ENCODE measurements around the gene OR4D1.
A peak's percentile ranks its signal among the peaks of the same experiment; 100 is the strongest.
"Not testable (repeated sequence)": the region's sequence is repeated elsewhere in the genome, so short reads cannot be mapped to it uniquely, and the experiment has no call there.

OR4D1 gene

GRCh38 chr17:58147930-58148434 is at the start of gene OR4D1:
Gene OR4D1 (plus strand): TSS chr17:58148384. CDS start chr17:58155154, 6,770 bp downstream.
- peaks cover 18% of the 10 kb centered on the region for H3K27me3 Mint-ChIP-seq
- H3K9me3 Mint-ChIP-seq: peaks cover 20% of the 10 kb centered on the region
- H3K4me1 Mint-ChIP-seq: peaks cover 5% of the 10 kb centered on the region
- H3K27ac Mint-ChIP-seq: no peak within 1 kb of the TSS
- peaks cover 7% of the 10 kb centered on the region for H3K36me3 Mint-ChIP-seq
- ATAC-seq (ENCODE audit: low read depth) (no peak), DNase-seq (ENCODE audit: low spot score in 2 of 2) (no peak)
- no peak within 1 kb of the TSS for H3K4me3 Mint-ChIP-seq

DNA sequence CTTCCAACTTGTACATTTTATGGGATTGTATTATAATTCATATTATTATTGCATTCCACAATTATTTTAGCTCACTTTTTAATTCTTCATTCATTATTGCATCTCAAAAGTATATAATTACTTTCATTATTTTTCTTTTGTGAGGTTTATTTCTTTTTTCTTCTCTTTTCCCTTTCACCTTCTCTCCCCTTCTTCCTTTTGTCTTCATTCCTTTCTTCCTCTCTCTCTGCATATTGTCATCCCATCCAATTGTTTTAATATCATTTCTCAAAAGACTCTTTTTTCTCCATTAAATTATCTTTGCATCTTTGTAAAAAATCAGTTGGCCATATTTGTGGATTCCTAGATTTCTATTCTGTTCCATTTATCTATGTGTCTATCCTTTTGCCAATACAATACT is 47.7 kb upstream of the OR4D1 start:
- DNase-seq (ENCODE audit: low spot score in 2 of 2): no peak
- H3K27me3 Mint-ChIP-seq: no peaks in the 10 kb centered on the region
- H3K4me1 Mint-ChIP-seq: peaks cover 2% of the 10 kb centered on the region
- no peak overlapping the region for H3K27ac Mint-ChIP-seq
- no peak overlapping the region for H3K4me3 Mint-ChIP-seq
- ATAC-seq (ENCODE audit: low read depth): no peak
- no peaks in the 10 kb centered on the region for H3K36me3 Mint-ChIP-seq
- H3K9me3 Mint-ChIP-seq: no peaks in the 10 kb centered on the region

DNA sequence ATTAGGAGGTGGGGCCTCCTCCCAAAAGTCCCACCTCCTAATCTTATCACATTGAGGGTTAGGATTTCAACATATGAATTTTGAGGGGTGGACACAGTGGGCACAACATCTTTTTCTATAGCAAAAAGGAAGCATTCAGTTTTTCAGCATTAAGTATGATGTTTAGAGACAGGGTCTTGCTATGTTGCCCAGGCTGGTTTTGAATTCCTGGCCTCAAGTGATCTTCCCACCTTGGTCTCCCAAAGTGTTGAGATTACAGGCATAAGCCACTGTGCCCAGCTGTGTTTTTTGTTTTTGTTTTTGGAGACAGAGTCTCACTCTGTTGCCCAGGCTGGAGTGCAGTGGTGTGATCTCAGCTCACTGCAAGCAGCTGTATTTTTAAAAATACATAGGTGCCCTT is 46.3 kb upstream of the OR4D1 start:
- not testable (repeated sequence) for H3K4me3 Mint-ChIP-seq; H3K36me3 Mint-ChIP-seq; H3K27ac Mint-ChIP-seq; H3K27me3 Mint-ChIP-seq; ATAC-seq (ENCODE audit: low read depth); H3K9me3 Mint-ChIP-seq; H3K4me1 Mint-ChIP-seq; DNase-seq (ENCODE audit: low spot score in 2 of 2)

DNA sequence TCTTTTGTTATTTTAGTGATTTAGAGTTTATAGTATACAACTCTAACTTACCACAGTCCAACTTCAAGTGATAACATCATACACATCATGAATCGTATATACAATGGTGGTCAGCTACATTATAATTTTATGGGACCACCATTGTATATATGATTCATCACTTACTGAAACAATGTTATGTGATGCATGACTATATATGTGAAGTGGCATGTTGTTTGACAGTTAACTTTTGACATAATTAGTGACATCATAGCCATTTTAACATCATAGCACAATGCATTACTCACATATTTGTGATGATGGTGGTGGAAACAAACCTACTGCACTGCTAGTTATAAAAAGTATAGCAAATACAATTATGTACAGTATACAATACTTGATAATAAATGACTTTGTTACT is 43.1 kb upstream of the OR4D1 start:
- Mint-ChIP-seq H3K4me3 (no peak overlapping the region), H3K27me3 (no peaks in the 10 kb centered on the region), H3K9me3 (no peaks in the 10 kb centered on the region), H3K36me3 (no peaks in the 10 kb centered on the region), H3K27ac (no peak overlapping the region), H3K4me1 (no peaks in the 10 kb centered on the region)
- ATAC-seq (ENCODE audit: low read depth) (no peak), DNase-seq (ENCODE audit: low spot score in 2 of 2) (no peak)

DNA sequence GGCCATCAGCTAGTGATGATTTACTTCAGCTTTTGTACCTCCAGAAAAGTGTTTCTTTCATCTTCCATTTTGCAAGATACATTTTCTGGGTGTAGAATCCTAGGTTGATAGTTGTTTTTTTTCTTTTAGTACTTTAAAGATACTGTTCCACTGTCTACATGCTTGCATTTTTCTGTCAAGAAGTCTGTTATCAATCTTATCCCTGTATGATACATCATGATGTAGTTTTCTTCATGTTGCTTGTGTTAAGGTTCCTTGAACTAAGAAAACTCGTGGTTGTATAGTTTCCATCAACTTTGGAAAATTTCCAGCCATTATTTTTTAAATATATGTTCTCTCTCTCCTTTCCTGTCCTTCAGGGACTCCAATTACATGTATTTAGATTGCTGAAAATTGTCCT is 40.9 kb upstream of the OR4D1 start:
- Mint-ChIP-seq H3K4me3 (no peak overlapping the region), H3K27ac (no peak overlapping the region), H3K27me3 (peaks cover 2% of the 10 kb centered on the region), H3K9me3 (no peaks in the 10 kb centered on the region), H3K36me3 (no peaks in the 10 kb centered on the region), H3K4me1 (no peaks in the 10 kb centered on the region)
- no peak for ATAC-seq (ENCODE audit: low read depth)
- DNase-seq (ENCODE audit: low spot score in 2 of 2): no peak

DNA sequence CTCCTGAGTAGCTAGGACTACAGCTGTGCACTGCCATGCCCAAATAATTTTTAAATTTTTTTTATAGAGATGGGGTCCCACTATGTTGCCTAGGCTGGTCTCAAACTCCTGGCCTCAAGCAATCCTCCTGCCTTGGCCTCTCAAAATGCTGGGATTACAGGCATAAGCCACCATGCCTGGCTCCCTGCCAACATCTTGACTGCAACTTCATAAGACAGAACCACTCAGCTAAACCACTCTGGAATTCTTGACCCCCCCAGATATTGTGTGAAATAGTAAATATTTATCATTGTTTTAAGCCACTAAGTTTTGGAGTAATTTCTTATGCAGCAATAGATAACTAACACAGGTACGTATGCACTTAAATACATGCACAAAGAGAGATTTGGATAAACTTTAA is 39.0 kb upstream of the OR4D1 start:
- no peak for DNase-seq (ENCODE audit: low spot score in 2 of 2)
- Mint-ChIP-seq H3K36me3 (no peaks in the 10 kb centered on the region), H3K4me3 (no peak overlapping the region), H3K27ac (no peak overlapping the region), H3K4me1 (peaks cover 2% of the 10 kb centered on the region), H3K9me3 (no peaks in the 10 kb centered on the region), H3K27me3 (peaks cover 4% of the 10 kb centered on the region)
- no peak for ATAC-seq (ENCODE audit: low read depth)

- DNase-seq (ENCODE audit: low spot score in 2 of 2) (no peak), ATAC-seq (ENCODE audit: low read depth) (no peak)
- Mint-ChIP-seq H3K27me3 (peaks cover 5% of the 10 kb centered on the region), H3K4me1 (peaks cover 2% of the 10 kb centered on the region), H3K4me3 (no peak overlapping the region), H3K27ac (no peak overlapping the region), H3K9me3 (no peaks in the 10 kb centered on the region), H3K36me3 (no peaks in the 10 kb centered on the region)
Observed at GRCh38 chr17:58110012-58110411, 38.2 kb upstream of the OR4D1 start.

DNA sequence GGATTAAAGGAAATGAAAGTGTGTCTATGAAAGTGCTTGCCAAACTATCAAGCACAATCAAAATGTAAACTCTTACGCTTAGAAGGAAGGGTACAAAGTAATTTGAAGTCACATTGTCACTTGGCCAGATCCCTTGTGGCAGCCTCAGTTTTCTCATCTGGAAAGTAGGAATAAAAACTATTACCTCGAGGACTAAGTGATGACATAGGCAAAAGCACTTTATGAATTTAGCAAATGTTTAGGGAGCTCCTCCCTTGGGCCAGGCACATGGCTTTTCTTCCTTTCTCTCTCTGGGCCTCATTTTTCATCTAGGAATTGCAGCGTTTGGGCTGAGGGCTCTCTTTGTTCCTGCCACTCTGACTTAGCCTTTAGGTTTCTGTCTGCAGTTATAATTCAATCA is 36.5 kb upstream of the OR4D1 start:
- Mint-ChIP-seq H3K9me3 (no peaks in the 10 kb centered on the region), H3K4me3 (no peak overlapping the region), H3K4me1 (peaks cover 2% of the 10 kb centered on the region), H3K27me3 (peaks cover 8% of the 10 kb centered on the region), H3K27ac (no peak overlapping the region), H3K36me3 (no peaks in the 10 kb centered on the region)
- DNase-seq (ENCODE audit: low spot score in 2 of 2) (no peak), ATAC-seq (ENCODE audit: low read depth) (no peak)

DNA sequence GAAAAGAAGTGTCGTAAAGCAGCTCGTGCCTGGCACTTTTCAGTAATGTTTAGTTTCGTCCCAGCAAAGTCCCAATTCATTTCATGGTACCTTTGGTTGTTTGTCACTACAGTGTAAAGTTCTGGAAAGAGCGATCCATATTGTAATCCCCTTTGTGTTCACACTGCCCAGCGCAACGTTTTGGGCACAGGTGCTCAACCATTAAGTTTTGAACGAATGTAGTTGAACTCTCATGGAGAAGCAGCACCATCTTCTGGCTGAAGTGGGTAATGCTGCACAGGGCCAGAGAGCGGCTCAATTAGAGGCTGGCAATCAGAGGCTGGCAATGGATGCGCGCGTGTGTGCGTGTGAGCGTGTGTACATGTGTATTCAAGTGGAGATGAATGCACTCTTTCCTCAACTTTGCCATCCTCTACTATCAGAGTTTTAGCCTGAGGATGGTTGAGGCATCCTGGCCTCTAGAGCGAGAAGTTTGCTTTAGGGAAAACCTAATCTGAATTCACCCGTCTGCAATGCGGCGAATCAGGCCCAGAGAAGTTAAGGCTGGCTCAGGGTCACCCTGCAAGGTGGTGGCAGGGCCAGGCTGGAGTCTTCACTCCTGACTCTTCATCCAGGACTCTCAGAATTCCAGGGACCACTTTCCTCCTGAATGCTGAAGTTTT is 35.1 kb upstream of the OR4D1 start:
- H3K27me3 Mint-ChIP-seq: peaks cover 17% of the 10 kb centered on the region
- H3K9me3 Mint-ChIP-seq: no peaks in the 10 kb centered on the region
- no peak overlapping the region for H3K27ac Mint-ChIP-seq

DNA sequence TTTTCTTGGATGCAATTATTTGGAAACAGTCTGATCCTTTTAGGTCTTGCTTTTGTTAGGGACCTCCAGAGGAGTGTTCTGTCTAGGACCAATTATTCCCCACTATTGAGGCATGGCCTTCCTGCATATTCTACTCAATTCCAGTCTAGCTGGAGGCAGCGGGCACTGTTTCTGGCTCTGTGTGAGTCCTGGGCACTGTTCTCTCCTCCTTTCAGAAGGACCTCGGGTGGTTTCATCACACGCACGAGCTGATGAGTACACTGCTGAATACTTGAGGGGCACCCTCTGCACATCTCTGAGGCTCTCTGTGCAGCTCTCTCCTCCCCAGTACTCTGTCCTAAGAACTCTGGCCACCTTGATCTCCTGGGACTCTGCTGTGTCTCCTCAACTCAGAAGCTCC is 34.2 kb upstream of the OR4D1 start:
- DNase-seq (ENCODE audit: low spot score in 2 of 2) (no peak), ATAC-seq (ENCODE audit: low read depth) (no peak)
- Mint-ChIP-seq H3K9me3 (no peaks in the 10 kb centered on the region), H3K27ac (no peak overlapping the region), H3K4me3 (no peak overlapping the region), H3K27me3 (peaks cover 20% of the 10 kb centered on the region), H3K36me3 (no peaks in the 10 kb centered on the region), H3K4me1 (peaks cover 5% of the 10 kb centered on the region)

More for the DNA sequence above, 35.1 kb upstream of the OR4D1 start:
- H3K4me1 Mint-ChIP-seq: peaks cover 5% of the 10 kb centered on the region
- ATAC-seq (ENCODE audit: low read depth): peak; percentile 94
- H3K4me3 Mint-ChIP-seq: no peak overlapping the region
- H3K36me3 Mint-ChIP-seq: no peaks in the 10 kb centered on the region
- peak; percentile 86 to 93 for DNase-seq (ENCODE audit: low spot score in 2 of 2)

GRCh38 chr17:58117382-58117781 is 30.8 kb upstream of the OR4D1 start:
- H3K27ac Mint-ChIP-seq: no peak overlapping the region
- no peak for DNase-seq (ENCODE audit: low spot score in 2 of 2)
- H3K27me3 Mint-ChIP-seq: peaks cover 23% of the 10 kb centered on the region
- H3K9me3 Mint-ChIP-seq: no peaks in the 10 kb centered on the region
- no peak overlapping the region for H3K4me3 Mint-ChIP-seq
- H3K4me1 Mint-ChIP-seq: peaks cover 5% of the 10 kb centered on the region
- no peak for ATAC-seq (ENCODE audit: low read depth)
- no peaks in the 10 kb centered on the region for H3K36me3 Mint-ChIP-seq

- no peak for DNase-seq (ENCODE audit: low spot score in 2 of 2)
- Mint-ChIP-seq H3K27me3 (peaks cover 24% of the 10 kb centered on the region), H3K4me3 (no peak overlapping the region), H3K36me3 (no peaks in the 10 kb centered on the region), H3K9me3 (no peaks in the 10 kb centered on the region), H3K4me1 (peaks cover 3% of the 10 kb centered on the region), H3K27ac (no peak overlapping the region)
- no peak for ATAC-seq (ENCODE audit: low read depth)
Observed at GRCh38 chr17:58119491-58119890, 28.7 kb upstream of the OR4D1 start.

GRCh38 chr17:58120195-58120822 is 27.9 kb upstream of the OR4D1 start:
- ATAC-seq (ENCODE audit: low read depth): no peak

DNA sequence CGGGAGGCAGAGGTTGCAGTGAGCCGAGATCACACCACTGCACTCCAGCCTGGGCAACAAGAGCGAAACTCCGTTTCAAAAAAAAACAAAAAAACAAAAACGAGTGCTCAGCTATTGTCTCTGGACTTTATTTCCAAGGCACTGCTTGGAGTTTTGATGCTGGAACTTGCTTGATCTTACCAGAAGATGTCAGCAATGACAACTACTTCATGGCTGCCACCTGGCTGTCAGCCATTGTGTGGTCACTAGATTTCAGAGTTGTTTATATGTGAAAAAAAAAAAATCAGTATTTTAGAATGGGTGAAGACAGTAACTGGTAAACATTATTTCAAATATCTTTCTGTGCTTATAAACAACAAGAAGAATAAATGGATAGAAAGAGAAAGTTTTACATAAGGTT is 26.3 kb upstream of the OR4D1 start:
- Mint-ChIP-seq H3K9me3 (no peaks in the 10 kb centered on the region), H3K27ac (no peak overlapping the region), H3K4me1 (peaks cover 3% of the 10 kb centered on the region), H3K4me3 (no peak overlapping the region), H3K36me3 (no peaks in the 10 kb centered on the region), H3K27me3 (peaks cover 22% of the 10 kb centered on the region)
- no peak for DNase-seq (ENCODE audit: low spot score in 2 of 2)
- ATAC-seq (ENCODE audit: low read depth): peak; percentile 56

More at GRCh38 chr17:58120195-58120822, 27.9 kb upstream of the OR4D1 start:
- Mint-ChIP-seq H3K4me3 (no peak overlapping the region), H3K4me1 (peaks cover 3% of the 10 kb centered on the region), H3K36me3 (no peaks in the 10 kb centered on the region), H3K27ac (no peak overlapping the region), H3K9me3 (no peaks in the 10 kb centered on the region), H3K27me3 (peaks cover 25% of the 10 kb centered on the region)
- peak; percentile 30 to 31 for DNase-seq (ENCODE audit: low spot score in 2 of 2)

GRCh38 chr17:58127846-58128245 is 20.3 kb upstream of the OR4D1 start:
- no peak overlapping the region for H3K27ac Mint-ChIP-seq
- H3K27me3 Mint-ChIP-seq: peaks cover 22% of the 10 kb centered on the region
- H3K36me3 Mint-ChIP-seq: no peaks in the 10 kb centered on the region
- DNase-seq (ENCODE audit: low spot score in 2 of 2) (no peak), ATAC-seq (ENCODE audit: low read depth) (no peak)
- no peaks in the 10 kb centered on the region for H3K9me3 Mint-ChIP-seq
- no peaks in the 10 kb centered on the region for H3K4me1 Mint-ChIP-seq
- no peak overlapping the region for H3K4me3 Mint-ChIP-seq
